Gastrocnemius medialis (tissue), 4 donors: Measurements from ENCODE around the gene BCL2L1. TPM values are rescaled to one million over a fixed set of nuclear protein-coding genes. Genes with fewer than 3 reads are reported as not detected.

Experiments
- ATAC-seq, 2 donors: fragments of 150-250 bp; one replicate each; pipeline ENCODE4 v1.9.1; 2016
- DNase-seq, 2 donors: peaks; one replicate each; pipeline ENCODE4 v3.0.0-alpha.2; 2019
- H3K27ac ChIP-seq, 4 donors: fragments of 200-600 bp; sonication (generic); 1 replicate in 1 of 4; 2 replicates in 3 of 4; pipeline ENCODE4 v1.5.1; 2016 to 2018; ENCODE audit warnings: mild to moderate bottlenecking in 2 of 4, moderate library complexity in 1 of 4
- H3K27me3 ChIP-seq, 3 donors: fragments of 200-600 bp; sonication (generic) in 2 of 3; 1 replicate in 1 of 3; 2 replicates in 2 of 3; pipeline versions ENCODE4 v1.5.1 to v1.6.0; 2016 to 2019; ENCODE audit warnings: mild to moderate bottlenecking in 1 of 3, moderate library complexity in 1 of 3
- H3K36me3 ChIP-seq, 2 donors: fragments of 200-600 bp; sonication (generic) in 1 of 2; one replicate each; pipeline ENCODE4 v1.5.1; 2017 to 2018
- H3K4me1 ChIP-seq, 2 donors: fragments of 200-600 bp; sonication (generic) in 1 of 2; one replicate each; pipeline ENCODE4 v1.5.1; 2016 to 2017; ENCODE audit warnings: mild to moderate bottlenecking in 2 of 2
- H3K4me3 ChIP-seq, 4 donors: fragments of 200-600 bp; sonication (generic) in 3 of 4; 1 replicate in 1 of 4; 2 replicates in 3 of 4; pipeline ENCODE4 v1.5.1; 2016 to 2019; ENCODE audit warnings: mild to moderate bottlenecking in 2 of 4
- H3K9me3 ChIP-seq, 3 donors: fragments of 200-600 bp; sonication (generic) in 2 of 3; 1 replicate in 1 of 3; 2 replicates in 2 of 3; pipeline ENCODE4 v1.5.1; 2016 to 2019
- POLR2A ChIP-seq, 2 donors: fragments of 450-650 bp; IDR thresholded peaks; one replicate each; pipeline ENCODE4 v1.6.1; 2017; ENCODE audit warnings: antibody characterized with exemption in 2 of 2, mild to moderate bottlenecking in 2 of 2, moderate library complexity in 2 of 2
- in situ Hi-C, 4 donors: fragments of 200-750 bp; cut with MboI; loops; one replicate each; pipeline versions ENCODE4 v1.15.0 to v1.8.0; 2017; ENCODE audit warnings: low sequenced_read_pairs in 4 of 4
- intact Hi-C: fragments of 100-400 bp; cut with DNase I; formaldehyde crosslinking; loops from one replicate; pipeline ENCODE4 v1.15.1; 2023; ENCODE audit warnings: low total_unique reads
- total RNA-seq, 4 donors: library from RNA; depleted of rRNA; stranded (reverse); fragments of >200 nt; gene quantifications; one replicate each; pipeline versions ENCODE4 v1.1.0 to v1.2.3, GENCODE V29; 2016
- TF ChIP-seq, protein P1 (sequence below), 5 experiments: fragments of 450-650 bp in 3 of 5; fragments of 200-600 bp in 2 of 5; sonication (generic) in 2 of 5; IDR thresholded peaks in 4 of 5; conservative IDR thresholded peaks in 1 of 5; 1 replicate in 4 of 5; 2 replicates in 1 of 5; pipeline ENCODE4 v1.5.1; 2016 to 2019; ENCODE audit warnings: antibody characterized with exemption in 5 of 5, mild to moderate bottlenecking in 3 of 5, moderate library complexity in 3 of 5

Gene BCL2L1
- total RNA-seq, 4 donors from 2014 or later: 41.5 to 87.8 (median 55.3) TPM

DNA sequence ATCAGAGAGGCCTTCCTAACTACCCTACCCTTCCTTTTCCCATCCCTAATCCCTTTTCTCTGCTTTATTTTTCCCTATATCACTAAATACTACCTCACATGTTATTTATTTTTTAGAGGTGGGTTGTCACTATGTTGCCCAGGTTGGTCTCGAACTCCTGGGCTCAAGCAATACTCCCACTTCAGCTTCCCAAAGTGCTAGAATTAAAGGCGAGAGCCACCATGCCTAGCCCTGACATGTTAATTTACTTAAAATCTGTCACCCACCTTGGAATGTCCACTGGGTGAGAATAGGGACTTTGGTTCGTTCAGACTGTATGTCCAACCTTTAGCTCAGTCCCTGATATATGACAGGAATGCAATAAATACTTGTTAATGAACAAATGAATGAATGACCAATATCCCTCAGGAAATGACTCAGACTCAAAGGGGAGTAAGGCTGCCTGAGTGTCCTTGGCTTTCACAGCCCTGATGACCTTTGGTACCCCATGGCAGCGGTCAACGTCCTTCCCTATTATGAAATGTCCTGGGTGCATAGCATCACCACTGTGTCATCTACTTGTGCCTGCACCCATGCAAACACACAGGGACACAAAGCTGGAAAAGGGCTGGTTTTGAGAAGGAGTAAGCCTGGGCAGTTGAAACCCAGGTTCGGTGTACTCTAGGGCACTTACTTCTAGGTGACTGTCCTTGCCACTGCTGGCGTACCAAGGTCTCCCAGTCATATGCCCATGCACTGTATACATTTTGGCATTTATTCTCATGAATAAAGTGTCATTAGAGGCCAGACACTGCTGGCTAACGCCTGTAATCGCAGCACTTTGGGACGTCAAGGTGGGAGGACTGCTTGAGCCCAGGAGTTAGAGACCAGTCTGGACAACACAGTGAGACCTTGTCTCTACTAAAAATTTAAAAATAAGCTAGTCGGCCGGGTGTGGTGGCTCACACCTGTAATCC, 26.5 kb downstream of the BCL2L1 start:
- H3K27ac ChIP-seq: peak overlapping the region; percentile 43 to 92 (median 88)
- DNase-seq: peak in 1 of 2 donors; percentile 80
- peak; percentile 32 for ATAC-seq
- in situ Hi-C loops: no loop called here
- no peaks in the 10 kb centered on the region for H3K27me3 ChIP-seq
- intact Hi-C loops: no loop called here
- no peaks in the 10 kb centered on the region for H3K9me3 ChIP-seq
- H3K36me3 ChIP-seq: no peaks in the 10 kb centered on the region
- H3K4me1 ChIP-seq: peaks cover 83 to 89% of the 10 kb centered on the region in 2 donors
- TF ChIP-seq POLR2A (IDR thresholded peaks at IDR 0.05): peak; percentile 7 to 11
- TF ChIP-seq, protein P1, sequence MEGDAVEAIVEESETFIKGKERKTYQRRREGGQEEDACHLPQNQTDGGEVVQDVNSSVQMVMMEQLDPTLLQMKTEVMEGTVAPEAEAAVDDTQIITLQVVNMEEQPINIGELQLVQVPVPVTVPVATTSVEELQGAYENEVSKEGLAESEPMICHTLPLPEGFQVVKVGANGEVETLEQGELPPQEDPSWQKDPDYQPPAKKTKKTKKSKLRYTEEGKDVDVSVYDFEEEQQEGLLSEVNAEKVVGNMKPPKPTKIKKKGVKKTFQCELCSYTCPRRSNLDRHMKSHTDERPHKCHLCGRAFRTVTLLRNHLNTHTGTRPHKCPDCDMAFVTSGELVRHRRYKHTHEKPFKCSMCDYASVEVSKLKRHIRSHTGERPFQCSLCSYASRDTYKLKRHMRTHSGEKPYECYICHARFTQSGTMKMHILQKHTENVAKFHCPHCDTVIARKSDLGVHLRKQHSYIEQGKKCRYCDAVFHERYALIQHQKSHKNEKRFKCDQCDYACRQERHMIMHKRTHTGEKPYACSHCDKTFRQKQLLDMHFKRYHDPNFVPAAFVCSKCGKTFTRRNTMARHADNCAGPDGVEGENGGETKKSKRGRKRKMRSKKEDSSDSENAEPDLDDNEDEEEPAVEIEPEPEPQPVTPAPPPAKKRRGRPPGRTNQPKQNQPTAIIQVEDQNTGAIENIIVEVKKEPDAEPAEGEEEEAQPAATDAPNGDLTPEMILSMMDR (IDR thresholded peaks at IDR 0.05 in 4 of 5, conservative IDR thresholded peaks at IDR 0.05 in 1 of 5): no peak
- H3K4me3 ChIP-seq: no peak overlapping the region

- in situ Hi-C loops (no loop called here), intact Hi-C loops (no loop called here)
- peaks cover 73 to 86% of the 10 kb centered on the region in 2 donors for H3K4me1 ChIP-seq
- ATAC-seq (no peak), DNase-seq (no peak)
- H3K27ac ChIP-seq: peak overlapping the region; percentile 43 to 92 (median 88)
- no peaks in the 10 kb centered on the region for H3K27me3 ChIP-seq
- H3K9me3 ChIP-seq: no peaks in the 10 kb centered on the region
- TF ChIP-seq, protein P1 (IDR thresholded peaks at IDR 0.05 in 4 of 5, conservative IDR thresholded peaks at IDR 0.05 in 1 of 5): no peak
- TF ChIP-seq POLR2A (IDR thresholded peaks at IDR 0.05): no peak
- H3K36me3 ChIP-seq: no peaks in the 10 kb centered on the region
- no peak overlapping the region for H3K4me3 ChIP-seq
These were observed 27.6 kb downstream of the BCL2L1 start for GRCh38 chr20:31694842-31695593.

DNA sequence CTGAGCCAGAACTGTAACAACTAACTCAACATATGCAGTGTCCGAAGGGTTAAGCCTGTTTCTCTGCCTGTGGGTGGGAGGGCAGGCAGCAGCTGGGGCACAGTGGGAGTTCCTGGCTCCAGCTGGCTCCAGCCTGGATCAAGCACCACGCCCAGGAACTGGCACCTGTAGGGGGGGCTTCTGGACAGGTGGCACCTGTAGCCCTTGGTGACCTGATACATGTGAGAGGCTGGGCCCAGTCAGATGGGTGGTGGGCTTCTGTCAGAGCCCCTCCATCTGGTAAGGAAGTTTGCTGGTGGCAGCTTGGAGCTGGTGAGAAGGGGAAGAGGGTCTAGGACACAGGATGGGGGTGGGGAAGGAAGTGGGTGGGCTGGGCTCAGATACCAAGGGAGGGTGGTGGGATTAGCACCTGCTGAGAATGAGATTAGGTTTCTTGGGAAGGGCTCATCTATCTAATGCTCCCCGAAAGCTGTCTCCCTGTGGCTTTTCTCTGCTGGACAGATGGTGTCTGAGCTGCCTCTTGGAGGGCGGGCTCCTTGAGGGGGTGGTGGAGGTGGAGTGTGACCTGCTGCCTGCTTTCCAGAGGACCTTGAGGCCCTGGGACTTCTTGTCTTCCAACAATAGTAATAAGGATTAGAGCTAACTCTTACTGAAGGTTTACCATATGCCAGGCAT, 28.5 kb downstream of the BCL2L1 start:
- H3K4me3 ChIP-seq: no peak overlapping the region
- no peaks in the 10 kb centered on the region for H3K9me3 ChIP-seq
- intact Hi-C loops (no loop called here), in situ Hi-C loops (no loop called here)
- TF ChIP-seq POLR2A (IDR thresholded peaks at IDR 0.05): no peak
- TF ChIP-seq, protein P1 (IDR thresholded peaks at IDR 0.05 in 4 of 5, conservative IDR thresholded peaks at IDR 0.05 in 1 of 5): no peak
- peak overlapping the region; percentile 43 to 92 (median 88) for H3K27ac ChIP-seq
- ATAC-seq: no peak
- DNase-seq: no peak
- no peaks in the 10 kb centered on the region for H3K36me3 ChIP-seq
- H3K27me3 ChIP-seq: no peaks in the 10 kb centered on the region
- peaks cover 64 to 81% of the 10 kb centered on the region in 2 donors for H3K4me1 ChIP-seq

- H3K27ac ChIP-seq: peak overlapping the region; percentile 43 to 92 (median 88)
- ATAC-seq (no peak), DNase-seq (no peak)
- no peaks in the 10 kb centered on the region for H3K36me3 ChIP-seq
- in situ Hi-C loops (no loop called here), intact Hi-C loops (no loop called here)
- H3K4me1 ChIP-seq: peaks cover 57 to 76% of the 10 kb centered on the region in 2 donors
- no peak overlapping the region for H3K4me3 ChIP-seq
- no peaks in the 10 kb centered on the region for H3K27me3 ChIP-seq
- TF ChIP-seq POLR2A (IDR thresholded peaks at IDR 0.05): no peak
- TF ChIP-seq, protein P1 (IDR thresholded peaks at IDR 0.05 in 4 of 5, conservative IDR thresholded peaks at IDR 0.05 in 1 of 5): no peak
- H3K9me3 ChIP-seq: no peaks in the 10 kb centered on the region
These were observed 29.3 kb downstream of the BCL2L1 start for GRCh38 chr20:31693402-31693801.
